BLaER1 (cell line): ENCODE data around the gene SVIL.
"Not testable (repeated sequence)": the region's sequence is repeated elsewhere in the genome, so short reads cannot be mapped to it uniquely, and the experiment has no call there.

Experiments used
- H3K27ac ChIP-seq: shearing (Covaris generic); formaldehyde crosslinking; 2 replicates; pipeline ENCODE4 v1.8.1; 2022
- H3K27me3 ChIP-seq: shearing (Covaris generic); formaldehyde crosslinking; 2 replicates; pipeline ENCODE4 v1.8.1; 2022
- H3K36me3 ChIP-seq: shearing (Covaris generic); formaldehyde crosslinking; 2 replicates; pipeline ENCODE4 v1.8.1; 2022
- H3K4me1 ChIP-seq: shearing (Covaris generic); formaldehyde crosslinking; 2 replicates; pipeline ENCODE4 v1.8.1; 2022
- H3K4me2 ChIP-seq: shearing (Covaris generic); formaldehyde crosslinking; 2 replicates; pipeline ENCODE4 v1.8.1; 2022
- H3K4me3 ChIP-seq: shearing (Covaris generic); formaldehyde crosslinking; 2 replicates; pipeline ENCODE4 v1.8.1; 2022
- H3K9ac ChIP-seq: shearing (Covaris generic); formaldehyde crosslinking; 2 replicates; pipeline ENCODE4 v1.8.1; 2022
- H3K9me3 ChIP-seq: shearing (Covaris generic); formaldehyde crosslinking; 2 replicates; pipeline ENCODE4 v1.8.1; 2022
- H4K20me1 ChIP-seq: shearing (Covaris generic); formaldehyde crosslinking; 2 replicates; pipeline ENCODE4 v1.8.1; 2022
- Cebpa-rat ChIP-seq: shearing (Covaris generic); IDR thresholded peaks from 2 replicates; pipeline ENCODE4 v1.8.1; 2022

SVIL gene

GRCh38 chr10:29628311-29628710, 6.5 kb downstream of the SVIL start:
- H3K9me3 ChIP-seq, result no peaks in the 10 kb centered on the region
- no peak overlapping the region for H3K4me2 ChIP-seq
- no peak for TF ChIP-seq Cebpa-rat
- H3K36me3 ChIP-seq, result peaks cover under 1% of the 10 kb centered on the region; the same call in 1 of the 2 replicates
- no peaks in the 10 kb centered on the region for H3K27me3 ChIP-seq
- no peaks in the 10 kb centered on the region for H4K20me1 ChIP-seq
- H3K27ac ChIP-seq, result no peak overlapping the region
- H3K4me1 ChIP-seq, result peaks cover 11% of the 10 kb centered on the region
- H3K9ac ChIP-seq, result no peak overlapping the region
- no peak overlapping the region for H3K4me3 ChIP-seq

- Histone ChIP-seq H3K9ac (no peak overlapping the region), H3K4me3 (no peak overlapping the region), H3K27me3 (no peaks in the 10 kb centered on the region), H3K27ac (no peak overlapping the region), H3K9me3 (no peaks in the 10 kb centered on the region), H3K4me2 (no peak overlapping the region), H3K36me3 (peaks cover 4% of the 10 kb centered on the region; the same call in 1 of the 2 replicates), H3K4me1 (peaks cover 16% of the 10 kb centered on the region), H4K20me1 (no peaks in the 10 kb centered on the region)
- no peak for TF ChIP-seq Cebpa-rat
These were observed 7.3 kb downstream of the SVIL start for GRCh38 chr10:29627201-29628132.

GRCh38 chr10:29624357-29624756, 10.4 kb downstream of the SVIL start:
- H3K9me3 ChIP-seq, H3K27ac ChIP-seq, H3K36me3 ChIP-seq, H4K20me1 ChIP-seq, H3K9ac ChIP-seq, H3K27me3 ChIP-seq, H3K4me2 ChIP-seq, H3K4me3 ChIP-seq: not testable (repeated sequence)
- peaks cover 47% of the 10 kb centered on the region for H3K4me1 ChIP-seq

- Histone ChIP-seq H3K27ac (no peak overlapping the region), H3K9me3 (peaks cover 6% of the 10 kb centered on the region), H3K36me3 (peaks cover 4% of the 10 kb centered on the region; the same call in 1 of the 2 replicates), H3K9ac (no peak overlapping the region), H4K20me1 (0 out of 2 replicates have a peak, but pooled peaks cover under 1% of the 10 kb centered on the region), H3K4me3 (no peak overlapping the region), H3K4me2 (no peak overlapping the region), H3K4me1 (peaks cover 52% of the 10 kb centered on the region), H3K27me3 (no peaks in the 10 kb centered on the region)
- TF ChIP-seq Cebpa-rat, result no peak
These were observed 11.0 kb downstream of the SVIL start for GRCh38 chr10:29623797-29624196.

GRCh38 chr10:29622382-29622922, 12.3 kb downstream of the SVIL start:
- Histone ChIP-seq H3K9ac (no peak overlapping the region), H3K27me3 (no peaks in the 10 kb centered on the region), H4K20me1 (peaks cover 10% of the 10 kb centered on the region; the same call in 1 of the 2 replicates), H3K9me3 (peaks cover 6% of the 10 kb centered on the region), H3K27ac (no peak overlapping the region), H3K4me3 (no peak overlapping the region), H3K4me2 (peak overlapping the region; percentile 20), H3K36me3 (peaks cover 4% of the 10 kb centered on the region; the same call in 1 of the 2 replicates), H3K4me1 (peaks cover 60% of the 10 kb centered on the region)
- no peak for TF ChIP-seq Cebpa-rat

- H3K27me3 ChIP-seq, result no peaks in the 10 kb centered on the region
- H3K4me1 ChIP-seq, result peaks cover 57% of the 10 kb centered on the region
- peaks cover 4% of the 10 kb centered on the region; the same call in 1 of the 2 replicates for H3K36me3 ChIP-seq
- no peak overlapping the region for H3K27ac ChIP-seq
- H3K4me2 ChIP-seq, result no peak overlapping the region
- TF ChIP-seq Cebpa-rat, result no peak
- H4K20me1 ChIP-seq, result peaks cover 10% of the 10 kb centered on the region; the same call in 1 of the 2 replicates
- no peak overlapping the region for H3K9ac ChIP-seq
- no peak overlapping the region for H3K4me3 ChIP-seq
- H3K9me3 ChIP-seq, result peaks cover 6% of the 10 kb centered on the region
These were observed 13.6 kb downstream of the SVIL start for GRCh38 chr10:29621161-29621560.

GRCh38 chr10:29620112-29620690, 14.6 kb downstream of the SVIL start:
- Histone ChIP-seq H3K36me3 (peaks cover 4% of the 10 kb centered on the region; the same call in 1 of the 2 replicates), H3K4me3 (no peak overlapping the region), H4K20me1 (peaks cover 10% of the 10 kb centered on the region; the same call in 1 of the 2 replicates), H3K9ac (no peak overlapping the region), H3K4me2 (peak overlapping the region; percentile 78), H3K4me1 (peaks cover 57% of the 10 kb centered on the region), H3K9me3 (peaks cover 6% of the 10 kb centered on the region), H3K27ac (no peak overlapping the region), H3K27me3 (no peaks in the 10 kb centered on the region)
- no peak for TF ChIP-seq Cebpa-rat

GRCh38 chr10:29619241-29619669, 15.5 kb downstream of the SVIL start:
- H3K9ac ChIP-seq, result peak overlapping the region; percentile 0; the same call in 1 of the 2 replicates

GRCh38 chr10:29618341-29619171, 16.2 kb downstream of the SVIL start:
- Histone ChIP-seq H4K20me1 (peaks cover 10% of the 10 kb centered on the region; the same call in 1 of the 2 replicates), H3K4me3 (no peak overlapping the region), H3K27ac (peak overlapping the region; percentile 44; the same call in 1 of the 2 replicates), H3K27me3 (no peaks in the 10 kb centered on the region), H3K9me3 (peaks cover 6% of the 10 kb centered on the region), H3K4me1 (peaks cover 57% of the 10 kb centered on the region), H3K36me3 (peaks cover 4% of the 10 kb centered on the region; the same call in 1 of the 2 replicates), H3K4me2 (peak overlapping the region; percentile 78), H3K9ac (peak overlapping the region; percentile 0; the same call in 1 of the 2 replicates)
- no peak for TF ChIP-seq Cebpa-rat

More at GRCh38 chr10:29619241-29619669, 15.5 kb downstream of the SVIL start:
- H3K27me3 ChIP-seq, result no peaks in the 10 kb centered on the region
- no peak for TF ChIP-seq Cebpa-rat
- no peak overlapping the region for H3K4me3 ChIP-seq
- H3K27ac ChIP-seq, result peak overlapping the region; percentile 44; the same call in 1 of the 2 replicates
- H4K20me1 ChIP-seq, result peaks cover 10% of the 10 kb centered on the region; the same call in 1 of the 2 replicates
- peaks cover 4% of the 10 kb centered on the region; the same call in 1 of the 2 replicates for H3K36me3 ChIP-seq
- peaks cover 57% of the 10 kb centered on the region for H3K4me1 ChIP-seq
- H3K9me3 ChIP-seq, result peaks cover 6% of the 10 kb centered on the region
- H3K4me2 ChIP-seq, result peak overlapping the region; percentile 78
